NCI-H2029 treated with DMSO at 0.1 percent for 48 hours (cell line): ENCODE measurements around the gene DBI.
"Not testable (repeated sequence)": the region's sequence is repeated elsewhere in the genome, so short reads cannot be mapped to it uniquely, and the experiment has no call there.

ENCODE experiments used
- DNase-seq: peaks from one replicate; lab custom pipeline; 2025; lab: John Stamatoyannopoulos, UW

Gene DBI

DNA sequence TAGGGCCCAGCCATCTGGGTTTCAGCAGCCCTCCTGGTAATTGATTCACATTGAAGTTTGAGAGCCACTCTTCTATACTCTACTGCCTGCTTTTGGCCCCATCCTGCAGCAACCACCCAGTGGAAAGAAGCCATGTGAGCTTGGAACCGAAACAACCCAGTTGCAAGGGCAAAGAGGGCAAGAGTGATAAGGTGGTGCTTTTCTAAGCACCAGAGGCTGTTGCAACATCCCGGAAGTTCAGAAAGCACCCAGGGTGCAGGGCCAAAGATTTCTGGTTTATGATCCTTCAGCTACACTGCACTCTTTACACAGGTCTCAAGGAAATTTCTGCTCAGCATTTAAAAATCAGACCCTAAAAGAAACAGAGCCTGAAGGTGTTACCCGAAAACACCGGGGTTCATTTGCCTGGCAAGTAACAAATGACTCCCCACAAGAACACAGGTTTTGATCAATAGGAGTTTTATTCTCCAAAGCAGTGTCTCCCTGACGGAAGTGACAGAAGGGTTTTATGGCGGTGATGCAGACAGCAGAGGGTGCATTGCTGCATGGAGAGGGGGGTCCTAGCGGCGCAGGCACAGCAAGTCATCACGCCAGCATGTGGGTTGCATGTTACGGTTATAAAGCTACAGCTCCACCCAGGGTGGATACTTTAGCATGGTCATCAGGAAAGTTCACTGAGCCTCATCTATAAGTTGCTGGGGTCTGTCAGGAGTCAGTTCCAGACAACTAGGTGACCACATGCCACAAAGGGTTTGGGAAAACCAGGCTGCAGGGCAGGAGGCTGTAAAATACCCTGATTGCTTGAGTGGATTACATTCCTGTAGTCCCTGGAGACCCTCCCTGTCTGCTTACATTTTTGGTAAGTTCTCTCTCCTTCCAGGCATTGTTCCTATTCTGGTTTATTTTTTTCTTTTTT lies 36.1 kb downstream of the DBI start:
- DNase-seq = no peak

- DNase-seq = not testable (repeated sequence)
Measured at GRCh38 chr2:119403618-119404017, 36.8 kb downstream of the DBI start.

DNA sequence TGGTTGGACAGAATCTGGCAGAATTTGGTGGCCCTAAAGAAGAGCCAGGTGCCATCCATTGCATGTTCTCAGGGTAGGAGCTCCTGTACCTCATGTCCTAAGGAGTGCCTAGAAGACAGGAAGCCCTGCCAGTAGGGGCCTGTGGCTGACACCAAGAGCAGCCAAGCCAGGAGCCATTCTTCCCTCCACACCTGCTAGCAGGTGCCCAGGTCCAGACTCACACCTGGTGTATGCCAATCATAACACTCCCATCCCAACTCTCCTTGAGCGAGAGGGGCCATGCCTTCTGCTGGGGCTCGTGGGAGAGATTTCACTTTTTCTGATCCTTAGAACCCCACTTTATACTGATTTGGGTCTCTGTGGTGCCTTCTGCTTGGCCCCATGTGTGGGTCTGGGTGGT lies 38.4 kb downstream of the DBI start:
- no peak for DNase-seq

DNA sequence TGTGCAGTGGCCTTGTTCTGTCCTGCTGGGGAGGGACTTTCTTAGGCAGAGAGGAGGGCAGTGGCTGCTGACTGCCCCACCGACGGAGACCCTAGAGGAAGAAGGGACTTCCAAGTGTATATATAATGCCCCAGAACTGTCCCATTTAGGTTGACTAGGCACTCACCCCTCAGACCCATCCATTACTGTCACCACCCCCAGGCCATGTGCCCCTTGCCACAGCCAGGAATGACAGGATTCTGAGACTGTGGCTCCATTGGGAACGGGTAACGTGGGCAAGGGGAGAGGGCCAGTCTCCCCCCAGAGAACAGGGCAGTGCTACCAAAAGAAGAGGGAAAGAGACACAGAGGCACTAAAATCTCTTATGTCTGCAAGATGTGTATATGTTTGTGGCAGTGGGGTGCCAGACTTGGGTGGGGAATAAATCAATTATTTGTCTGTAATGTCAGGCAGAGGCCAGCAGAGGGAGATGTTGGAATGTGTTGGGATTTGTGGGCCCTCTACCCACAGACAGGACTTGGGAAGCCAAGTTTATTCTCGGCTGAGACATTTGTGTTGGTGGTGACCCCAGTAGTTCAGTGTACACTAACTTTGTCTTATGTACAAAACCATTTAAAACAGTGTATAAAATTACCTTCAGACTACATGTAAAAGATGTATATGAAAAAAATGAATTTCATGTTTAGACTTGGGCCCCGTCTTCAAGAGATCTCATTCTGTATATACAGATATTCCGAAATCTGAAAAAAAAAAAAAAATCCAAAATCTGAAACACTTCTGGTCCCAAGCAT lies 40.8 kb downstream of the DBI start:
- DNase-seq = peak; percentile 68

DNA sequence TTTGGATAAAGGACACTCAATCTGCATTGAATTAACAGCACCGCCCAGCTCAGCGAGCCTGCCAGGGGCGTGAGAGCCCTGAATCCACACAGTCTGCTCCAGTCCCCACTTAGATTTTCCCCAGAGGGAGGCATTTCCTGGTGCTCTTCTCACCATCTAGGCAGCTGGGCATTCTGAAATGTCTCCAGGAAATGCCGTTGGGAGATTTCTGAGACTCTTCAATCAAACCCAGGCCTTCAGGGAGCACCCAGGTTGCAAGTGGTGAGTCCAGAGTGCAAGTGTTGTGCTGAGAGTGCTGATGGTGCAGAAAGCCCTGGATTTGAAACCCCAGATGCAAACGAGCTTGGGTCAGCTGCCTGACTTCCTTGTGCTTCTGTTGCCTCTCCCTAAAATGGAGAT lies 41.4 kb downstream of the DBI start:
- DNase-seq = peak; percentile 44

GRCh38 chr2:119409506-119409905 lies 42.7 kb downstream of the DBI start:
- DNase-seq = peak; percentile 61

DNA sequence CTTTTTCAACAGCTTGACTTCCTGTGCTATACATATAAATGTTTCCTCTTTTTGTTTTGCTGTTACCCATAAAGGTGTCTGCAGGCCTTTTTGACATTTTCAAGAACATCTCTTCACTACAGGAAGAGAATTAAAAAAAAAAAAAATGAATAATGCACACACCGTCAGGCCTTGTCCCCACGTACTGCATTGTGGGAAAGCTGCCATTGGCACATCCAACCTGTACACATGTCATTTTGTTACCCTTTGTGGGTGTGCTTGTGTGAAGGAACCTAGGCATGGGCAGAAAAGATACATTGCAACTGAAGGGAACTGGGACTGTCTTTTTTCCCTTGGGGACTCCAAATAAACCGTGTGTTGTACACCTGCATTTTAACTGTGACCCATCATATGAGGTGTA lies 48.1 kb downstream of the DBI start:
- DNase-seq = no peak

DNA sequence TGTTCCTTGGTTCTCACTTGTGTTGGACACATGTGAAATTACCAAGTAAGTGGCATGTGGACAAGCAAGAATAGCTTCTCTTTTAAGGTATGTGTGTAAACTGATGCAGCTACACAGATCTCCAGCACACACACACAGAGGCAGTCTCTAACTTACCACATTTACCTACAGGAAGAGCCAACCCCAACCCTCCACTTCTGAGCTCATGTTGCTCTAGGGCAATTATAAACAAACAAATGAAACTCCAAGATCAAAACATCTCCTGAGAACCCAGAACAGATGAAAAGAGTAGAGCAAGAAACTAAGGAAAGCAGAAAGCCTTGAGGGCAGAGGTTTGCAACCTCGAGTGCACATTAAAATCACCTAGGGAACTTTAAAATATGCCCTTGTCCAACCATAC lies 48.9 kb downstream of the DBI start:
- no peak for DNase-seq

DNA sequence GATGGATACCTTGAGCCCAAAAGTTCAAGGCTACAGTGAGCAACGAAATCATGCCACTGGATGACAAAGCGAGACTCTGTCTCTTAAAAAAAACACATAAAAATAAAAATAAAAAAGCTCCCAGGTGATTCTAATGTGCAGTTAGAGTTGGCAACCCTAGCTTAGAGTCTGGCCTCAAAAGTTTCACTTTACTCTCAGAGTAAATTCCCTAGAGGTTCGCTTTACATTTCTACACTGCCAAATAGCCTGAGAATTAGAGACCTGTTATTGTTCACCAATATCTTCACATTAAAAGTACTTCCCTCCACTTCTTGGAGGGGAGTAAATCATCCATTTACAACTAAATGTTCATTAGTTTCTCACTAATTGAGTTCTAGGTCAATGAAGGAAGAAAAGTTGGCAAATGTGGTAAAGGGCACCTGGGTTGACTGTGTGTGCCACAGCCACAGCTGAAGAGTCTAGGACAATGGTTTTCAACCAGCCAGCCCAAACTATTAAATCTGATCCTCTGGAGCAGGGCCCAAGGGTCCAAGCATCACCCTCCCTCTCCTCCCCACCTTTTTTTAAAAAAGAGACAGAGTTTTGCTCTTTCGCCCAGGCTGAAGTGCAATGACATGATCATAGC lies 49.6 kb downstream of the DBI start:
- DNase-seq = no peak

DNA sequence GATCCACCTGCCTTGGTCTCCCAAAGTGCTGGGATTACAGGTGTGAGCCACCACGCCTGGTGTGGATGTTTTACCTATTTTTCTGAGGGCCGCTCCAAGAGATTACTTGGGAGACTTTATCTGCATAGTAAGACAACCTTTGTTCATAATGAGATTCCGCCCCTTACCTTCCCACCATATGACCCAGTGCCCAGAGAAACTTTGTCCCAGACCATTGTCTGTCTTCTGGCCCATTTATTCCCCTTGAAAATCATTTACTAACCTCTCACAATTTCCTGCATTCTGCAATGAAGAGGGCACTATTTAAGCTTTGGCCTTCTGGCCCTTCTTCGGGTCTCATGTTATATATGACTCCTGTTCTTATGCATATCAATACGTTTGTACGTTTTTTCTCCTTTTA lies 51.1 kb downstream of the DBI start:
- no peak for DNase-seq

DNA sequence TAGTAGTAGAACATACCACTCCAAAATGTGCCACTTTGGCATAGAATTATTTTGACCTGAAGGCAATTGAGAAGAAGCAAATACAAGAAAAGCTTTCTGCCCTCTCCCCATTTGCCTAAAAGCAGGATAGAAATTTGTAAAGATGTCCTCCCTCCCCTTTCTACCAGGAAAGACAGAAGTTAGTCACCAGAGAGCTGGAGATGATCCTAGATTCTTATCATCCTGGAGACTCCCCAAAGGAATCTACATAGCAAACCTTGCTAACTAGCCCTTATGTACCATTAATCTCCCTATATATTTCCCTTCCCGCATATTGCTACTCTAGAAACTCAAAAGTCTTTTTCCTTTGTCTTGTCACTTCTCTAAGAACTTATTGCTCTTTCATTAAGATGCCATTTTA lies 52.3 kb downstream of the DBI start:
- no peak for DNase-seq

GRCh38 chr2:119419803-119420508 lies 53.2 kb downstream of the DBI start:
- no peak for DNase-seq

- no peak for DNase-seq
Measured at GRCh38 chr2:119421304-119421703, 54.5 kb downstream of the DBI start.

- no peak for DNase-seq
Measured at GRCh38 chr2:119421741-119422140, 55.0 kb downstream of the DBI start.
